ENCODE data around the gene TIPIN.
"Not testable (repeated sequence)": the region's sequence is repeated elsewhere in the genome, so short reads cannot be mapped to it uniquely, and the experiment has no call there.

Gene TIPIN

GRCh38 chr15:66356359-66357236, at the start of gene TIPIN:
TSS of gene TIPIN (minus strand) at chr15:66356685. CDS start at chr15:66352947, 3,738 bp downstream.
- DNase-seq, result peak; percentile 87

GRCh38 chr15:66405615-66406014, 49.1 kb upstream of the TIPIN start:
- DNase-seq, result no peak

- no peak for DNase-seq
Measured at GRCh38 chr15:66405007-66405406, 48.5 kb upstream of the TIPIN start.

- no peak for DNase-seq
Measured at GRCh38 chr15:66404532-66404931, 48.0 kb upstream of the TIPIN start.

- DNase-seq, result no peak
Measured at GRCh38 chr15:66404122-66404521, 47.6 kb upstream of the TIPIN start.

GRCh38 chr15:66403323-66403722, 46.8 kb upstream of the TIPIN start:
- no peak for DNase-seq

- no peak for DNase-seq
Measured at GRCh38 chr15:66402761-66403284, 46.3 kb upstream of the TIPIN start.

GRCh38 chr15:66401130-66402021, 44.9 kb upstream of the TIPIN start:
- no peak for DNase-seq

GRCh38 chr15:66400351-66400774, 43.9 kb upstream of the TIPIN start:
- DNase-seq, result no peak

- DNase-seq, result no peak
Measured at GRCh38 chr15:66399276-66399675, 42.8 kb upstream of the TIPIN start.

- no peak for DNase-seq
Measured at GRCh38 chr15:66394915-66395314, 38.4 kb upstream of the TIPIN start.

- DNase-seq, result no peak
Measured at GRCh38 chr15:66394472-66394871, 38.0 kb upstream of the TIPIN start.

GRCh38 chr15:66393037-66393436, 36.6 kb upstream of the TIPIN start:
- DNase-seq, result not testable (repeated sequence)

GRCh38 chr15:66390678-66391077, 34.2 kb upstream of the TIPIN start:
- no peak for DNase-seq

GRCh38 chr15:66389859-66390381, 33.4 kb upstream of the TIPIN start:
- DNase-seq, result no peak

GRCh38 chr15:66389098-66389858, 32.8 kb upstream of the TIPIN start:
- DNase-seq, result no peak

- no peak for DNase-seq
Measured at GRCh38 chr15:66388576-66388975, 32.1 kb upstream of the TIPIN start.

- no peak for DNase-seq
Measured at GRCh38 chr15:66388043-66388363, 31.5 kb upstream of the TIPIN start.

- DNase-seq, result peak; percentile 12
Measured at GRCh38 chr15:66387163-66388042, 30.9 kb upstream of the TIPIN start.

- peak; percentile 95 for DNase-seq
Measured at GRCh38 chr15:66386204-66387123, 30.0 kb upstream of the TIPIN start, which contains the start of gene MAP2K1. TSS of gene MAP2K1 (plus strand) at chr15:66386912. CDS start at chr15:66387348, 436 bp downstream.

Measured in NCI-H1048 (cell line).